GM21717 (cell line): ENCODE measurements around the gene CDH2.
"Not testable (repeated sequence)": the region's sequence is repeated elsewhere in the genome, so short reads cannot be mapped to it uniquely, and the experiment has no call there.

ENCODE experiments used
- ATAC-seq: cut with Tn5 transposase; IDR thresholded peaks from one replicate; pipeline ENCODE4 v1.9.1; 2021; ENCODE audit warnings: mild to moderate bottlenecking, moderate library complexity; ENCODE audit not compliant: unreplicated experiment

The CDH2 gene

GRCh38 chr18:27931535-27931934, 245.4 kb downstream of the CDH2 start:
- no peak for ATAC-seq

DNA sequence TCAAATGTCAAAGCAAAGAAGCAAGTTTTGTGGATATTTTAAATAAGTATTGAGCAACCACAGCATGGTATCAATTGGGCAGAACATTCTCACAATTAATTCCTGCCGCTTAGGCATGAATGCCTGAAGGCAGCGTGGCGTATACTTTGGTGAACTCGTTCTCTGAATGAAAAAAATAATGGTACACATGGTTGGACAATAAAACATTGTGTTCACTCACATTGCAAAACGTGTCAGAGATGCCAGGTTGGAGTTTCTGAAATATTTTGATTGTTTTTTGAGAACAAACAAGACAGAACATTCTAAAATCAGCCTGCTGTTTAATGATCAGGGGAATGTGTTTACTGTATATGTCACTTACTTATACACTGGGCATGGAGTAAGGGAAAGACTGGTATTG, 254.2 kb downstream of the CDH2 start:
- ATAC-seq = no peak

DNA sequence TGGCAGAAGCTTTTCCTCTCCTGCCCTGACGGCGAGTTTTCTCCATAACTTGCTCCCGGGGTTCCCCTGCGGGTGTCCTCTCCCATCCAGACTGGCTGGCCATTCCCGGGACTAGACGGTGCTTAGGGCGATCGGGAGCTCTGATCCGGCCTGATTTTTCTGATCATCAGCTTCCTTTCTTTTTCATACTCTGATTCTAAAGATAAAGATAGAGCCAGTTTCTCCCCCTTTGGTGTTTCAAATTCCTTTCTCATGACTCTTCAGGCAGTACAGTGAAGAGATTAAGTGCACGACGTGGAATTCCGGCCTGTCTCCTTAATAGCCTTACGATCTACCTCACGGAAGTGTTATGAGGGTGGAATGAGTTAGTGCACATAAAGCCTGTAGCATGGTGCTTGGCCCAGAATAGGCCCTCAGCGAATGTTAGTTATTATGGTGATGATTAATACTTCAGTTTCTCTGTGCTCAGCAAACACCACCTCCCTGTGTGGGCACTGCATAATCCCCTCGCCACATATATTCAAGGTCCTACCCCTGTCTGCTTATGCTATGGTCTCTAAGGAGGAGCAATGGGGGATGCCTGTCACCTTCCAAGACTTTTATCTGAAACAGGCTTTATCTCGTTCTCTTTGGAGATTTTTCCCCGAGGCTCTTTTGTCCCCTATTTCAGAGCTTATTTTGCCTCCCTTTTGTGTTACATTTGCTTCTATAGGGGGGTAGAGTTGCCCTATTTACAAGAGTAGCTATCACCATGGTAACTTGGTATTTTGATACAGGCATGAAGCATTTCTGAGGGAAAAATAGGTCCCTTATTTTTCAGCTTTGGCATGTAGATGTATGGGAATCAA, 254.8 kb downstream of the CDH2 start:
- ATAC-seq = no peak

DNA sequence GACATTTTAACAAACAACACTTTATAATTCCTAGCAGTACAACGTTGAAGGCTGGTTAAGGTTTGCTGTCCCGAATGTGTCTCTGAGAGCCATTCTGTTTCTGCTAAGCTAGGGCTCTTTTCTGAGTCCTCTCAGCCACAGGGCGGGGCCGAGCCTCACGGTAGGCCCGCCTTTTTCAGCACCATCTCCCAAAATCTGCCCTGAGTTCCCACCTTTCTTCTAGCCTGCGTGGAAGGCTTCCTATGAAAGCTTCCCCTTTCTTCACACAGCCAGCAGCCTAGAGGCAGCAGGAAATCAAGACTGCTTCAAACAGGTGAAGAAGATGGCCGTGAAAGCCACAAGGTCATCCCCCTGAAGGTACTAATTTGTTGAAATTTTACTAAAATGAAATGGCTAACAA, 255.5 kb downstream of the CDH2 start:
- ATAC-seq = no peak

GRCh38 chr18:27920836-27921235, 256.1 kb downstream of the CDH2 start:
- no peak for ATAC-seq

DNA sequence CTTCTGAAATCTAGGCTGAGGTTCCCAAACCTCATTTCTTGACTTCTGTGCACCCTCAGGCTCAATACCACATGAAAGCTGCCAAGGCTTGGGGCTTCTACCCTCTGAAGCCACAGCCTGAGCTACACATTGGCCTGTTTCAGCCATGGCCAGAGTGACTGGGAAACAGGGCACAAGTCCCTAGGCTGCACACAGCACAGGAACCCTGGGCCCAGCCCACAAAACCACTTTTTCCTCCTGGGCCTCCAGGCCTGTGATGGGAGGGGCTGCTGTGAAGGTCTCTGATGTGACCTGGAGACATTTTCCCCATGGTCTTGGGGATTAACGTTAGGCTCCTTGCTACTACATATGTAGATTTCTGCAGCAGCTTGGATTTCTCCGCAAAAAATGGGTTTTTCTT, 270.7 kb downstream of the CDH2 start:
- not testable (repeated sequence) for ATAC-seq

- ATAC-seq = no peak
Measured at GRCh38 chr18:27903906-27904305, 273.0 kb downstream of the CDH2 start.

GRCh38 chr18:27901424-27902226, 275.3 kb downstream of the CDH2 start:
- ATAC-seq = no peak
